Tongue (tissue), 1 donor: ENCODE data around the gene EPX. TPM values are rescaled to one million over a fixed set of nuclear protein-coding genes. Genes with fewer than 3 reads are reported as not detected.

ENCODE experiments used
- total RNA-seq: library from RNA; depleted of rRNA; stranded (reverse); fragments of >200 nt; gene quantifications from one replicate; pipeline ENCODE4 v1.2.3, GENCODE V29; 2014

Gene EPX
- total RNA-seq, 1 donor from 2014 or later = not detected

Other genes with a start within 250 kb of the EPX start
- 24.8 TPM for gene CUEDC1, start 237.3 kb upstream of the EPX start, total RNA-seq
- 60.8 TPM for gene VEZF1, start 204.5 kb upstream of the EPX start, total RNA-seq
- 268 TPM for gene SRSF1, start 185.5 kb upstream of the EPX start, total RNA-seq
- gene DYNLL2, start 109.3 kb upstream of the EPX start, total RNA-seq = 21.6 TPM
- gene OR4D1, start 44.3 kb upstream of the EPX start, total RNA-seq = not detected
- not detected for gene OR4D2, start 25.7 kb upstream of the EPX start, total RNA-seq
- gene MKS1, start 26.5 kb downstream of the EPX start, total RNA-seq = 11.5 TPM
- gene LPO, start 45.9 kb downstream of the EPX start, total RNA-seq = 6.4 TPM
- 19.4 TPM for gene MPO, start 88.2 kb downstream of the EPX start, total RNA-seq
- 5.6 TPM for gene TSPOAP1, start 136.1 kb downstream of the EPX start, total RNA-seq
- gene SUPT4H1, start 159.5 kb downstream of the EPX start, total RNA-seq = 37.0 TPM
- 3.5 TPM for gene RNF43, start 224.8 kb downstream of the EPX start, total RNA-seq